ENCODE measurements around the gene RUFY3. TPM values are rescaled to one million over a fixed set of nuclear protein-coding genes. Genes with fewer than 3 reads are reported as not detected.

Gene RUFY3
- total RNA-seq, 1 donor from 2014 or later, result 74.9 TPM

GRCh38 chr4:70704215-70704930 lies 17.4 kb upstream of the RUFY3 start:
- no peaks in the 10 kb centered on the region for H3K36me3 Mint-ChIP-seq
- H3K27ac Mint-ChIP-seq, result peak overlapping the region; percentile 95

GRCh38 chr4:70704931-70705182 lies 16.9 kb upstream of the RUFY3 start:
- Mint-ChIP-seq H3K9me3 (no peaks in the 10 kb centered on the region), H3K4me3 (peak overlapping the region; percentile 94), H3K27me3 (no peaks in the 10 kb centered on the region), H3K4me1 (ENCODE audit: unreplicated experiment) (peaks cover 17% of the 10 kb centered on the region), H3K36me3 (no peaks in the 10 kb centered on the region), H3K27ac (no peak overlapping the region)
- no peak for DNase-seq (ENCODE audit: extremely low spot score, unreplicated experiment)
- TF ChIP-seq CTCF (conservative IDR thresholded peaks at IDR 0.05), result no peak

More at GRCh38 chr4:70704215-70704930, 17.4 kb upstream of the RUFY3 start:
- Mint-ChIP-seq H3K27me3 (no peaks in the 10 kb centered on the region), H3K4me1 (ENCODE audit: unreplicated experiment) (peaks cover 12% of the 10 kb centered on the region), H3K4me3 (peak overlapping the region; percentile 94), H3K9me3 (no peaks in the 10 kb centered on the region)
- peak; percentile 83 for DNase-seq (ENCODE audit: extremely low spot score, unreplicated experiment)
- peak; percentile 47 for TF ChIP-seq CTCF (conservative IDR thresholded peaks at IDR 0.05)

GRCh38 chr4:70705183-70706043 lies 16.4 kb upstream of the RUFY3 start:
- H3K36me3 Mint-ChIP-seq, result no peaks in the 10 kb centered on the region
- DNase-seq (ENCODE audit: extremely low spot score, unreplicated experiment), result peak; percentile 80
- peak overlapping the region; percentile 92 for H3K27ac Mint-ChIP-seq
- TF ChIP-seq CTCF (conservative IDR thresholded peaks at IDR 0.05), result no peak
- H3K4me1 Mint-ChIP-seq (ENCODE audit: unreplicated experiment), result peaks cover 20% of the 10 kb centered on the region
- no peaks in the 10 kb centered on the region for H3K9me3 Mint-ChIP-seq
- H3K4me3 Mint-ChIP-seq, result peak overlapping the region; percentile 95
- H3K27me3 Mint-ChIP-seq, result no peaks in the 10 kb centered on the region

- no peak for DNase-seq (ENCODE audit: extremely low spot score, unreplicated experiment)
- TF ChIP-seq CTCF (conservative IDR thresholded peaks at IDR 0.05), result no peak
- H3K36me3 Mint-ChIP-seq, result no peaks in the 10 kb centered on the region
- H3K9me3 Mint-ChIP-seq, result no peaks in the 10 kb centered on the region
- H3K4me1 Mint-ChIP-seq (ENCODE audit: unreplicated experiment), result peaks cover 20% of the 10 kb centered on the region
- H3K4me3 Mint-ChIP-seq, result peak overlapping the region; percentile 95
- H3K27ac Mint-ChIP-seq, result peak overlapping the region; percentile 92
- no peaks in the 10 kb centered on the region for H3K27me3 Mint-ChIP-seq
These were observed 15.7 kb upstream of the RUFY3 start for GRCh38 chr4:70706044-70706461.

GRCh38 chr4:70706516-70706915 lies 15.2 kb upstream of the RUFY3 start:
- H3K36me3 Mint-ChIP-seq, result no peaks in the 10 kb centered on the region
- no peak for TF ChIP-seq CTCF (conservative IDR thresholded peaks at IDR 0.05)
- H3K27ac Mint-ChIP-seq, result peak overlapping the region; percentile 92
- no peaks in the 10 kb centered on the region for H3K9me3 Mint-ChIP-seq
- no peak for DNase-seq (ENCODE audit: extremely low spot score, unreplicated experiment)
- no peaks in the 10 kb centered on the region for H3K27me3 Mint-ChIP-seq
- H3K4me3 Mint-ChIP-seq, result peak overlapping the region; percentile 95
- H3K4me1 Mint-ChIP-seq (ENCODE audit: unreplicated experiment), result peaks cover 20% of the 10 kb centered on the region

Measured in type B pancreatic cell (in vitro differentiated cells).